ES-I3 (cell line): ENCODE measurements around the gene ARMC7.
"Not testable (repeated sequence)": the region's sequence is repeated elsewhere in the genome, so short reads cannot be mapped to it uniquely, and the experiment has no call there.

Experiments used
- H3K36me3 ChIP-seq: 2 replicates; pipeline ENCODE4 v1.6.1; 2013; ENCODE audit warnings: mild to moderate bottlenecking, low read length, control low read depth, moderate library complexity; ENCODE audit not compliant: insufficient read depth
- H3K4me1 ChIP-seq: 2 replicates; pipeline ENCODE4 v1.6.1; 2013; ENCODE audit warnings: mild to moderate bottlenecking, control low read depth, low read length; ENCODE audit not compliant: insufficient read depth
- H3K9ac ChIP-seq: 2 replicates; pipeline ENCODE4 v1.6.1; 2013; ENCODE audit warnings: low read depth, mild to moderate bottlenecking, low read length, moderate library complexity
- H3K9me3 ChIP-seq: 2 replicates; pipeline ENCODE4 v1.6.1; 2013; ENCODE audit warnings: mild to moderate bottlenecking, low read length, moderate library complexity; ENCODE audit not compliant: control insufficient read depth, insufficient read depth

Gene ARMC7

GRCh38 chr17:75071478-75072271, 38.1 kb upstream of the ARMC7 start:
- H3K9ac ChIP-seq, H3K9me3 ChIP-seq, H3K4me1 ChIP-seq, H3K36me3 ChIP-seq: not testable (repeated sequence)

- not testable (repeated sequence) for H3K9ac ChIP-seq, H3K9me3 ChIP-seq, H3K4me1 ChIP-seq, H3K36me3 ChIP-seq
Observed at GRCh38 chr17:75072909-75073308, 36.9 kb upstream of the ARMC7 start.

- Histone ChIP-seq H3K9me3 (no peaks in the 10 kb centered on the region), H3K9ac (no peak overlapping the region), H3K36me3 (no peaks in the 10 kb centered on the region), H3K4me1 (peaks cover 7% of the 10 kb centered on the region)
Observed at GRCh38 chr17:75073618-75074047, 36.1 kb upstream of the ARMC7 start.

- H3K4me1 ChIP-seq, result peaks cover 14% of the 10 kb centered on the region
- H3K36me3 ChIP-seq, result no peaks in the 10 kb centered on the region
- H3K9me3 ChIP-seq, result no peaks in the 10 kb centered on the region
- H3K9ac ChIP-seq, result no peak overlapping the region
Observed at GRCh38 chr17:75074532-75074931, 35.2 kb upstream of the ARMC7 start.

GRCh38 chr17:75075597-75076336, 34.0 kb upstream of the ARMC7 start:
- H3K36me3 ChIP-seq, result no peaks in the 10 kb centered on the region
- H3K9me3 ChIP-seq, result no peaks in the 10 kb centered on the region
- H3K4me1 ChIP-seq, result peaks cover 14% of the 10 kb centered on the region
- no peak overlapping the region for H3K9ac ChIP-seq

GRCh38 chr17:75077072-75077495, 32.7 kb upstream of the ARMC7 start:
- Histone ChIP-seq H3K9ac (no peak overlapping the region), H3K4me1 (peaks cover 15% of the 10 kb centered on the region), H3K36me3 (no peaks in the 10 kb centered on the region), H3K9me3 (no peaks in the 10 kb centered on the region)

GRCh38 chr17:75077496-75078283, 32.1 kb upstream of the ARMC7 start:
- H3K36me3 ChIP-seq, result no peaks in the 10 kb centered on the region
- H3K9me3 ChIP-seq, result no peaks in the 10 kb centered on the region
- H3K4me1 ChIP-seq, result peaks cover 21% of the 10 kb centered on the region
- H3K9ac ChIP-seq, result no peak overlapping the region

GRCh38 chr17:75078284-75079022, 31.3 kb upstream of the ARMC7 start:
- H3K9ac ChIP-seq, result no peak overlapping the region

GRCh38 chr17:75079023-75079373, 30.8 kb upstream of the ARMC7 start:
- peaks cover 28% of the 10 kb centered on the region for H3K4me1 ChIP-seq
- no peaks in the 10 kb centered on the region for H3K36me3 ChIP-seq
- no peak overlapping the region for H3K9ac ChIP-seq
- H3K9me3 ChIP-seq, result no peaks in the 10 kb centered on the region

More at GRCh38 chr17:75078284-75079022, 31.3 kb upstream of the ARMC7 start:
- no peaks in the 10 kb centered on the region for H3K36me3 ChIP-seq
- peaks cover 23% of the 10 kb centered on the region for H3K4me1 ChIP-seq
- H3K9me3 ChIP-seq, result no peaks in the 10 kb centered on the region

GRCh38 chr17:75081611-75082540, 27.9 kb upstream of the ARMC7 start:
- Histone ChIP-seq H3K9ac (no peak overlapping the region), H3K4me1 (peaks cover 42% of the 10 kb centered on the region), H3K36me3 (no peaks in the 10 kb centered on the region), H3K9me3 (no peaks in the 10 kb centered on the region)

GRCh38 chr17:75082683-75083082, 27.1 kb upstream of the ARMC7 start:
- peaks cover 42% of the 10 kb centered on the region for H3K4me1 ChIP-seq
- no peak overlapping the region for H3K9ac ChIP-seq
- no peaks in the 10 kb centered on the region for H3K36me3 ChIP-seq
- no peaks in the 10 kb centered on the region for H3K9me3 ChIP-seq

GRCh38 chr17:75084039-75084660, 25.6 kb upstream of the ARMC7 start:
- Histone ChIP-seq H3K4me1 (peaks cover 38% of the 10 kb centered on the region), H3K9me3 (no peaks in the 10 kb centered on the region), H3K36me3 (no peaks in the 10 kb centered on the region), H3K9ac (no peak overlapping the region)
